Tibial nerve (tissue), 4 donors: ENCODE data around the gene SNTB2. TPM values are rescaled to one million over a fixed set of nuclear protein-coding genes. Genes with fewer than 3 reads are reported as not detected.
A peak's percentile ranks its signal among the peaks of the same experiment; 100 is the strongest.

Source experiments
- DNase-seq, 2 donors: peaks; one replicate each; pipeline ENCODE4 v3.0.0-alpha.2; 2019; ENCODE audit warnings: low spot score in 2 of 2
- H3K27ac ChIP-seq, 4 donors: fragments of 200-600 bp; sonication (generic) in 3 of 4; one replicate each; pipeline ENCODE4 v1.5.1; 2017 to 2019; ENCODE audit warnings: mild to moderate bottlenecking in 1 of 4
- H3K27me3 ChIP-seq, 2 donors: fragments of 200-600 bp; sonication (generic) in 1 of 2; one replicate each; pipeline versions ENCODE4 v1.5.1 to v1.6.0; 2017 to 2019
- H3K36me3 ChIP-seq, 3 donors: fragments of 200-600 bp; sonication (generic); one replicate each; pipeline ENCODE4 v1.5.1; 2018 to 2019
- H3K4me1 ChIP-seq, 4 donors: fragments of 200-600 bp; sonication (generic) in 3 of 4; one replicate each; pipeline ENCODE4 v1.5.1; 2017 to 2019
- H3K4me3 ChIP-seq, 4 donors: fragments of 200-600 bp; sonication (generic) in 3 of 4; one replicate each; pipeline ENCODE4 v1.5.1; 2017 to 2019; ENCODE audit warnings: mild to moderate bottlenecking in 1 of 4, moderate library complexity in 1 of 4
- H3K9me3 ChIP-seq, 4 donors: fragments of 200-600 bp; sonication (generic) in 3 of 4; one replicate each; pipeline ENCODE4 v1.5.1; 2017 to 2019
- EP300 ChIP-seq, 2 donors: sonication (generic); formaldehyde crosslinking; IDR thresholded peaks; one replicate each; pipeline ENCODE4 v1.6.1; 2017; ENCODE audit warnings: antibody characterized with exemption in 2 of 2, mild to moderate bottlenecking in 1 of 2
- POLR2A ChIP-seq, 2 donors: fragments of 450-650 bp; IDR thresholded peaks; one replicate each; pipeline ENCODE4 v1.6.1; 2017; ENCODE audit warnings: antibody characterized with exemption in 2 of 2, mild to moderate bottlenecking in 2 of 2, moderate library complexity in 2 of 2
- WGBS, 2 donors: methylation state at CpG; one replicate each; pipeline ENCODE4 v1.1.5; 2018; 5-methylcytosine and 5-hydroxymethylcytosine counted together
- total RNA-seq, 4 donors: library from RNA; depleted of rRNA; stranded (reverse); fragments of >200 nt; gene quantifications; one replicate each; pipeline ENCODE4 v1.1.0, GENCODE V29; 2016
- TF ChIP-seq, protein P1 (sequence below), 5 experiments: fragments of 200-600 bp in 3 of 5; fragments of 450-650 bp in 2 of 5; sonication (generic) in 3 of 5; IDR thresholded peaks; one replicate each; pipeline ENCODE4 v1.5.1; 2016 to 2019; ENCODE audit warnings: antibody characterized with exemption in 5 of 5, mild to moderate bottlenecking in 3 of 5, moderate library complexity in 2 of 5

Gene SNTB2
- total RNA-seq, 4 donors from 2014 or later, result 33.1 to 50.2 (median 37.7) TPM

DNA sequence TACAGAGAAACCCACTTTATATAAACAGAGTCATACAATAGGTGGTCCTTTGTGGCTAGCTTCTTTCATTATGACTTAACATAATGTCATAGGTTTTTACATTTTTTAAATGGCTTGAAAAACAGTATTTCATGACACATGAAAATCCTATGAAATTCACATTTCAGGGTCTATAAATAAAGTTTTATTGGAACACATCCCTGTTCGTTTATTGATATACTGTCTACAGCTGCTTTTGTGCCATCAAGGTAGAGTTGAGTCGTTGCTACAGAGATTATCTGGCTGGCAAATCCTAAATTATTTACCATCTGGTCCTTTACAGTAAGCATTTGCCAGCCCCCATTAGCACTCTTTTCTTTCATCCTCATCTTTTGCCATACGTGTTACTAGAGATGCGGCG lies 126.5 kb downstream of the SNTB2 start:
- Histone ChIP-seq H3K36me3 (peaks cover 0 to 55% (median 21%) of the 10 kb centered on the region in 3 donors), H3K9me3 (no peaks in the 10 kb centered on the region), H3K27me3 (no peaks in the 10 kb centered on the region), H3K27ac (no peak overlapping the region), H3K4me1 (peaks cover 3 to 48% (median 21%) of the 10 kb centered on the region in 4 donors), H3K4me3 (no peak overlapping the region)
- no peak for TF ChIP-seq EP300 (IDR thresholded peaks at IDR 0.05)
- TF ChIP-seq POLR2A (IDR thresholded peaks at IDR 0.05), result no peak
- TF ChIP-seq, protein P1, sequence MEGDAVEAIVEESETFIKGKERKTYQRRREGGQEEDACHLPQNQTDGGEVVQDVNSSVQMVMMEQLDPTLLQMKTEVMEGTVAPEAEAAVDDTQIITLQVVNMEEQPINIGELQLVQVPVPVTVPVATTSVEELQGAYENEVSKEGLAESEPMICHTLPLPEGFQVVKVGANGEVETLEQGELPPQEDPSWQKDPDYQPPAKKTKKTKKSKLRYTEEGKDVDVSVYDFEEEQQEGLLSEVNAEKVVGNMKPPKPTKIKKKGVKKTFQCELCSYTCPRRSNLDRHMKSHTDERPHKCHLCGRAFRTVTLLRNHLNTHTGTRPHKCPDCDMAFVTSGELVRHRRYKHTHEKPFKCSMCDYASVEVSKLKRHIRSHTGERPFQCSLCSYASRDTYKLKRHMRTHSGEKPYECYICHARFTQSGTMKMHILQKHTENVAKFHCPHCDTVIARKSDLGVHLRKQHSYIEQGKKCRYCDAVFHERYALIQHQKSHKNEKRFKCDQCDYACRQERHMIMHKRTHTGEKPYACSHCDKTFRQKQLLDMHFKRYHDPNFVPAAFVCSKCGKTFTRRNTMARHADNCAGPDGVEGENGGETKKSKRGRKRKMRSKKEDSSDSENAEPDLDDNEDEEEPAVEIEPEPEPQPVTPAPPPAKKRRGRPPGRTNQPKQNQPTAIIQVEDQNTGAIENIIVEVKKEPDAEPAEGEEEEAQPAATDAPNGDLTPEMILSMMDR (IDR thresholded peaks at IDR 0.05), result no peak
- 93 to 94% methylated on average over 5 of the region's 5 CpGs for WGBS, 2 donors
- no peak for DNase-seq

DNA sequence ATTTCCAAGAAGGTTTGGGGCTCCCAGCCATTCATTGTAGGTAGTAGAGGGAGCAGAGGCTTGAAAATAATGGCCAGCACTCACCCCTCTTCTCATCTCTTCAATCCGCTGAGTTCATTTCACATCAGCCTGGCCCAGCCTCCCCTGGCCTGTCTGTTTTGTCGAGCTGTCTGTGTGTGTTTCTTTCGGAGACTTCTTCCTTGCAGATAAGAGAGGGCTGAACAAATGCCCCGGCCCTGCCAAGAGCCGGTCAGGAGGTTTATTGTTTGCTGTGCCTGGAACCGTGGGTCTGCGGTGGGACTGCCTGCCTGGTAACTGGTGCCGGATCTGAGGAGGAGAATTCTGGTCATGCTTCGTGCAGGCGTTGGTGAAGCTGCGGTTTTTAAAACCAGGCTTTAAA lies 127.6 kb downstream of the SNTB2 start:
- H3K9me3 ChIP-seq, result no peaks in the 10 kb centered on the region
- peaks cover 3 to 65% (median 32%) of the 10 kb centered on the region in 3 donors for H3K36me3 ChIP-seq
- no peak for TF ChIP-seq EP300 (IDR thresholded peaks at IDR 0.05)
- no peak for DNase-seq
- H3K27me3 ChIP-seq, result no peaks in the 10 kb centered on the region
- no peak overlapping the region for H3K27ac ChIP-seq
- peaks cover 3 to 48% (median 21%) of the 10 kb centered on the region in 4 donors for H3K4me1 ChIP-seq
- WGBS, 2 donors, result 80 to 89% methylated on average over 11 of the region's 11 CpGs
- no peak overlapping the region for H3K4me3 ChIP-seq

DNA sequence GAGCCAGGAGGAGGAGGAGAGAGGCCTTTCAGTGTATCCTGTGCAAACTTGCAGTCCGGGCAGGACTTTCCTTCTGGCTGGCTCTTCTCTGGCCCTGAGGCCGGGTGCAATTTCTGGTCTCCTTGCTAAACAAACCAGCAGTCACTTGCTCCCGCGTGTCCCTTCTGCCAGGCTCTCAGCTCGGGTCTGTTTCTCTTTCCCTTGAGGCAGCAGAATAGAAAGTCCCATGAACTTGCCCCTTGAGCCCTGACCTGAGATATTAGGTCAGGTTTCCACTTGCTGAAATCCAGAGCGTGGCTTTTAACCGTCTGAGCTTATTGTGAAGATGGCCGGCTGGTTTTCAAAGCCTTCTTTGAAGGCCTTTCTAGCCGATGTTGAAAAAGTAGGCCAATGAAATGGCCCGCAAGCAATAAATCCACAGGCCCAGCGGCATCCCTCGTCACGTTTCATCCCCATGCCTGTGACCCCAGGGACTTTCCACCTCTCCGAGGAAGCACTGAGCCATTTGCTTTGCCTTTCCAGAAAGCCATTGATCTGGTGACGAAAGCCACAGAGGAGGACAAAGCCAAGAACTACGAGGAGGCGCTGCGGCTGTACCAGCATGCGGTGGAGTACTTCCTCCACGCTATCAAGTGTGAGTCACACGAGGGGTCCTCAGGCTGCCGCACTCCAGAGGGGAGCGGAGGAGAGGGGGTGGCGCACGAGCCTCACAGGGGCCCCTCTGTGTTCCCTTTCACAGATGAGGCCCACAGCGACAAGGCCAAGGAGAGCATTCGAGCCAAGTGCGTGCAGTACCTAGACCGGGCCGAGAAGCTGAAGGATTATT lies 128.7 kb downstream of the SNTB2 start:
- Histone ChIP-seq H3K9me3 (no peaks in the 10 kb centered on the region), H3K27me3 (no peaks in the 10 kb centered on the region), H3K36me3 (peaks cover 8 to 77% (median 44%) of the 10 kb centered on the region in 3 donors), H3K4me3 (no peak overlapping the region), H3K27ac (peak overlapping the region in 1 of 4 donors; percentile 14), H3K4me1 (peaks cover 3 to 42% (median 17%) of the 10 kb centered on the region in 4 donors)
- TF ChIP-seq, protein P1 (IDR thresholded peaks at IDR 0.05), result no peak
- TF ChIP-seq EP300 (IDR thresholded peaks at IDR 0.05) (no peak), POLR2A (IDR thresholded peaks at IDR 0.05) (no peak)
- WGBS, 2 donors, result 63 to 68% methylated on average over 30 of the region's 30 CpGs
- DNase-seq, result no peak

DNA sequence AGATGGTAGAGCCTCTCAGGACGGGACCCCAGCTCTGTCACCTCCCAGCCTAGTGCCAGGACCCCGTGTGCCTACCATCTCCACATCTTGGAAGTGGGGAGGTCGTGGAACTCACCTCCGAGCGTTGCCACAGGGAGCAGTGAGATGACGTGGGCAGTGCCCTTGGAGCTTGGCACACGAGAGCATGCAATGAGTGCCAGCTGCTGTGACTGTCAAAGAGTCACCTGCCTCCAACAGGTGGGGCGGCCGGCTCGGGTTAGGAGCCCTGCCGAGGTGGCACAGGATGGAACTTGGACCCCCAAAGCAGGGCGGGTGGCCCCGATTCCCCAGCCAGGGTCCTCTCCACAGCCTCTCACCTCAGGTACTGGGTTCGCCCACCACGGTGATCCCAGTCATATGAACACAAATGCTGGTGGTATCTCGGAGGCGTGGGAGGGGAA lies 129.7 kb downstream of the SNTB2 start:
- 88 to 90% methylated on average over 16 to 17 of the region's 17 CpGs for WGBS, 2 donors
- no peak for TF ChIP-seq POLR2A (IDR thresholded peaks at IDR 0.05)
- H3K27ac ChIP-seq, result no peak overlapping the region
- peaks cover 8 to 86% (median 53%) of the 10 kb centered on the region in 3 donors for H3K36me3 ChIP-seq
- H3K4me1 ChIP-seq, result peaks cover 3 to 41% (median 17%) of the 10 kb centered on the region in 4 donors
- no peaks in the 10 kb centered on the region for H3K27me3 ChIP-seq
- no peak for DNase-seq
- H3K4me3 ChIP-seq, result no peak overlapping the region
- H3K9me3 ChIP-seq, result no peaks in the 10 kb centered on the region

DNA sequence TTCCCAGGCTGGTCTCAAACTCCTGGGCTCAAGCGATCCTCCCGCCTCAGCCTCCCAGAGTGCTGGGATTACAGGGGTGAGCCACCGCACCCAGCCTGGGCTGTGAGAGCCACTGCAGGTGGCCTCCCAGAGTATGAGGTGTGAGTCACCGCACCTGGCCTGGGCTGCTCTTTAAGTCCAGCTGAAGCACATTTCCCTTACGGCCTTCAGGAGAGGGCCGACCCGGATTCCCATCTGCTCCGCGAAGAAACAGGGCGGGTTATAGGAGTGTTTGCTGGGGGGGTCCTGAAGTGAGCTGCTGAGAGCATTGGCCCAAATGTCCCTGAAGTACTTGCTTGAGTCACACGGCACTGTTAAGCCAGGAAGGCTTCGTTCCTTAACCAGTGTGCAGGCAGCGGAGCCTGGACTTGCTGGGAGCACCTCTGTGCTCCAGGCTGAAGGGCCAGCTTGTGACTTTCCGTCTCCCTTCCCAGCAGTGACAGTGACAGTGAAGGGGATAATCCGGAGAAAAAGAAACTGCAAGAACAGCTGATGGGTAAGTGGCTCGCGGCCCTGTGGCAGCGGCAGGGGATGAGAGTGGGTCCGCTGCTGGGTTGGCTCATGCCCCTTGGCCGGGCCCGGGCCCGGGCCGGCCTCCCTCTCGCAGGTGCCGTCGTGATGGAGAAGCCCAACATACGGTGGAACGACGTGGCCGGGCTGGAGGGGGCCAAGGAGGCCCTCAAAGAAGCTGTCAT lies 131.4 kb downstream of the SNTB2 start:
- Histone ChIP-seq H3K9me3 (no peaks in the 10 kb centered on the region), H3K27ac (no peak overlapping the region), H3K36me3 (peaks cover 8 to 100% (median 53%) of the 10 kb centered on the region in 3 donors), H3K27me3 (no peaks in the 10 kb centered on the region), H3K4me3 (no peak overlapping the region), H3K4me1 (peaks cover 0 to 26% (median 5%) of the 10 kb centered on the region in 4 donors)
- 93 to 94% methylated on average over 30 of the region's 30 CpGs for WGBS, 2 donors
- DNase-seq, result no peak
- no peak for TF ChIP-seq POLR2A (IDR thresholded peaks at IDR 0.05)
- TF ChIP-seq, protein P1 (IDR thresholded peaks at IDR 0.05), result no peak
- TF ChIP-seq EP300 (IDR thresholded peaks at IDR 0.05), result no peak

DNA sequence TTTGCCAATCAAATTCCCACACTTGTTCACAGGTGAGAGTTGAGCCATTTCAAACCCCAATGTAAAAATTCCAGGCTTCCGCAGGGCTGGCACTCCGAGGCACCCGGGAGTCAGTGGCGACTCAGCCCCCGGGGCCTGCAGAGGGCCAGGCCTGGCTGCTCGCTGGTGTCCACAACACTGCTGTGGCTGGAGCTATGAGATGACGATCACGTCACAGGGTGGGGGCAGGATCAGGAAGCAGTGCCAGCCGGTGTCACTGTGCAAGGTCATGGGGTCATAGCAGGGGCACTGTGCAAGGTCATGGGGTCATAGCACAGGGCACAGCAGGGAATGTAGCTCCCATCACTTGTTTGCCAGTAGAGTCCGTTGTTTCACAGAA lies 131.9 kb downstream of the SNTB2 start:
- no peaks in the 10 kb centered on the region for H3K27me3 ChIP-seq

More for the DNA sequence above, 131.9 kb downstream of the SNTB2 start:
- Histone ChIP-seq H3K36me3 (peaks cover 9 to 100% (median 53%) of the 10 kb centered on the region in 3 donors), H3K27ac (no peak overlapping the region), H3K4me1 (peaks cover 0 to 22% (median 5%) of the 10 kb centered on the region in 4 donors), H3K9me3 (no peaks in the 10 kb centered on the region), H3K4me3 (no peak overlapping the region)
- WGBS, 2 donors, result 64 to 76% methylated on average over 9 to 10 of the region's 10 CpGs
- DNase-seq, result no peak
- TF ChIP-seq, protein P1 (IDR thresholded peaks at IDR 0.05), result no peak
- TF ChIP-seq POLR2A (IDR thresholded peaks at IDR 0.05) (no peak), EP300 (IDR thresholded peaks at IDR 0.05) (no peak)
